Measurements from ENCODE around the gene SFMBT1. TPM values are rescaled to one million over a fixed set of nuclear protein-coding genes. Genes with fewer than 3 reads are reported as not detected.

Gene SFMBT1
- total RNA-seq, 1 donor from 2014 or later, result 5.5 TPM

- H3K4me3 Mint-ChIP-seq (ENCODE audit: unreplicated experiment), result no peak overlapping the region
- Histone ChIP-seq H3K79me2 (ENCODE audit: insufficient read depth, low read length) (no peaks in the 10 kb centered on the region), H3K4me3 (ENCODE audit: insufficient read depth, low read depth, low read length) (no peak overlapping the region), H4K20me1 (ENCODE audit: insufficient read depth, low read length) (no peaks in the 10 kb centered on the region), H3K27ac (ENCODE audit: low read depth, low read length) (no peak overlapping the region), H3K36me3 (ENCODE audit: insufficient read depth, low read length) (no peaks in the 10 kb centered on the region), H3K27me3 (ENCODE audit: insufficient read depth, low read length) (no peaks in the 10 kb centered on the region), H3K9me3 (ENCODE audit: insufficient read depth, low read depth, low read length) (no peaks in the 10 kb centered on the region), H3K4me2 (ENCODE audit: low read length) (no peak overlapping the region), H3K4me1 (ENCODE audit: insufficient read depth, low read length) (no peaks in the 10 kb centered on the region), H2AFZ (ENCODE audit: low read depth, low read length) (no peak overlapping the region), H3K9ac (ENCODE audit: low read length) (no peak overlapping the region)
- H3K36me3 Mint-ChIP-seq (ENCODE audit: low read depth, unreplicated experiment), result peaks cover 2% of the 10 kb centered on the region
- H3K4me1 Mint-ChIP-seq (ENCODE audit: low read depth, unreplicated experiment), result no peaks in the 10 kb centered on the region
- H3K9me3 Mint-ChIP-seq (ENCODE audit: unreplicated experiment), result no peaks in the 10 kb centered on the region
- H3K27me3 Mint-ChIP-seq (ENCODE audit: low read depth, unreplicated experiment), result no peaks in the 10 kb centered on the region
- TF ChIP-seq, protein P1, sequence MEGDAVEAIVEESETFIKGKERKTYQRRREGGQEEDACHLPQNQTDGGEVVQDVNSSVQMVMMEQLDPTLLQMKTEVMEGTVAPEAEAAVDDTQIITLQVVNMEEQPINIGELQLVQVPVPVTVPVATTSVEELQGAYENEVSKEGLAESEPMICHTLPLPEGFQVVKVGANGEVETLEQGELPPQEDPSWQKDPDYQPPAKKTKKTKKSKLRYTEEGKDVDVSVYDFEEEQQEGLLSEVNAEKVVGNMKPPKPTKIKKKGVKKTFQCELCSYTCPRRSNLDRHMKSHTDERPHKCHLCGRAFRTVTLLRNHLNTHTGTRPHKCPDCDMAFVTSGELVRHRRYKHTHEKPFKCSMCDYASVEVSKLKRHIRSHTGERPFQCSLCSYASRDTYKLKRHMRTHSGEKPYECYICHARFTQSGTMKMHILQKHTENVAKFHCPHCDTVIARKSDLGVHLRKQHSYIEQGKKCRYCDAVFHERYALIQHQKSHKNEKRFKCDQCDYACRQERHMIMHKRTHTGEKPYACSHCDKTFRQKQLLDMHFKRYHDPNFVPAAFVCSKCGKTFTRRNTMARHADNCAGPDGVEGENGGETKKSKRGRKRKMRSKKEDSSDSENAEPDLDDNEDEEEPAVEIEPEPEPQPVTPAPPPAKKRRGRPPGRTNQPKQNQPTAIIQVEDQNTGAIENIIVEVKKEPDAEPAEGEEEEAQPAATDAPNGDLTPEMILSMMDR (IDR thresholded peaks at IDR 0.05; ENCODE audit: insufficient read depth, low read depth, low read length), result no peak
- no peak for TF ChIP-seq EZH2 (IDR thresholded peaks at IDR 0.05; ENCODE audit: insufficient read depth, low read length)
- no peak overlapping the region for H3K27ac Mint-ChIP-seq (ENCODE audit: unreplicated experiment)
- DNase-seq (ENCODE audit: low read depth), result no peak
- FAIRE-seq, result no peak
Measured at GRCh38 chr3:52925405-52926313, 120.2 kb downstream of the SFMBT1 start.

DNA sequence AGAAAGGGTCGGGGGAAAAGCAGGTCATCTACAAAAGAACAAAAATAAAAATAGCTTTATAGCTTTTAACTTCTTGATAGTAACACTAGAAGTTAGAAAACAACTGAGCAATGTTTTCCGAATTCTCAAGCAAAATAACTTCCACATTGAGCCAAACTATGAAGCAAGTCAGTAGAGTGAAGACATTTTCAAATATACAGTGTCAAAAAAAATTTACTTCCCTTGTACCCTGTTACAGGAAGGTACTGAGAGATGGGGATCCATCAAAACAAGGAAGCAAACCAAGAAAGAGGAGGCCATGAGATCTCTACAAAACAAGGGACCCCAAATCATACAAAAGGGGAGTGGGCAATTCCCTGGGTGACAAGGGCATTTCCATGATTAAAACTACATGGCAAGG lies 121.9 kb downstream of the SFMBT1 start:
- DNase-seq (ENCODE audit: low read depth) (no peak), FAIRE-seq (no peak)
- Mint-ChIP-seq H3K27me3 (ENCODE audit: low read depth, unreplicated experiment) (no peaks in the 10 kb centered on the region), H3K36me3 (ENCODE audit: low read depth, unreplicated experiment) (peaks cover 5% of the 10 kb centered on the region), H3K27ac (ENCODE audit: unreplicated experiment) (no peak overlapping the region), H3K4me1 (ENCODE audit: low read depth, unreplicated experiment) (no peaks in the 10 kb centered on the region), H3K4me3 (ENCODE audit: unreplicated experiment) (no peak overlapping the region), H3K9me3 (ENCODE audit: unreplicated experiment) (no peaks in the 10 kb centered on the region)
- no peaks in the 10 kb centered on the region for H3K36me3 ChIP-seq (ENCODE audit: insufficient read depth, low read length)
- no peak overlapping the region for H3K27ac ChIP-seq (ENCODE audit: low read depth, low read length)
- no peaks in the 10 kb centered on the region for H4K20me1 ChIP-seq (ENCODE audit: insufficient read depth, low read length)
- no peak overlapping the region for H3K4me2 ChIP-seq (ENCODE audit: low read length)
- H3K79me2 ChIP-seq (ENCODE audit: insufficient read depth, low read length), result no peaks in the 10 kb centered on the region
- H2AFZ ChIP-seq (ENCODE audit: low read depth, low read length), result no peak overlapping the region
- TF ChIP-seq EZH2 (IDR thresholded peaks at IDR 0.05; ENCODE audit: insufficient read depth, low read length), result no peak
- TF ChIP-seq, protein P1 (IDR thresholded peaks at IDR 0.05; ENCODE audit: insufficient read depth, low read depth, low read length), result no peak
- H3K27me3 ChIP-seq (ENCODE audit: insufficient read depth, low read length), result no peaks in the 10 kb centered on the region
- H3K4me3 ChIP-seq (ENCODE audit: insufficient read depth, low read depth, low read length), result no peak overlapping the region
- no peaks in the 10 kb centered on the region for H3K4me1 ChIP-seq (ENCODE audit: insufficient read depth, low read length)
- no peaks in the 10 kb centered on the region for H3K9me3 ChIP-seq (ENCODE audit: insufficient read depth, low read depth, low read length)
- H3K9ac ChIP-seq (ENCODE audit: low read length), result no peak overlapping the region

GRCh38 chr3:52920841-52921240 lies 125.0 kb downstream of the SFMBT1 start:
- Histone ChIP-seq H3K9ac (ENCODE audit: low read length) (no peak overlapping the region), H3K4me3 (ENCODE audit: insufficient read depth, low read depth, low read length) (no peak overlapping the region), H3K4me1 (ENCODE audit: insufficient read depth, low read length) (no peaks in the 10 kb centered on the region), H3K36me3 (ENCODE audit: insufficient read depth, low read length) (no peaks in the 10 kb centered on the region), H3K4me2 (ENCODE audit: low read length) (no peak overlapping the region), H3K79me2 (ENCODE audit: insufficient read depth, low read length) (no peaks in the 10 kb centered on the region), H3K27ac (ENCODE audit: low read depth, low read length) (no peak overlapping the region), H3K9me3 (ENCODE audit: insufficient read depth, low read depth, low read length) (no peaks in the 10 kb centered on the region), H3K27me3 (ENCODE audit: insufficient read depth, low read length) (no peaks in the 10 kb centered on the region), H2AFZ (ENCODE audit: low read depth, low read length) (no peak overlapping the region), H4K20me1 (ENCODE audit: insufficient read depth, low read length) (no peaks in the 10 kb centered on the region)
- H3K9me3 Mint-ChIP-seq (ENCODE audit: unreplicated experiment), result no peaks in the 10 kb centered on the region
- peaks cover 5% of the 10 kb centered on the region for H3K36me3 Mint-ChIP-seq (ENCODE audit: low read depth, unreplicated experiment)
- H3K4me1 Mint-ChIP-seq (ENCODE audit: low read depth, unreplicated experiment), result no peaks in the 10 kb centered on the region
- H3K4me3 Mint-ChIP-seq (ENCODE audit: unreplicated experiment), result no peak overlapping the region
- no peak for DNase-seq (ENCODE audit: low read depth)
- no peak overlapping the region for H3K27ac Mint-ChIP-seq (ENCODE audit: unreplicated experiment)
- no peaks in the 10 kb centered on the region for H3K27me3 Mint-ChIP-seq (ENCODE audit: low read depth, unreplicated experiment)
- FAIRE-seq, result no peak
- no peak for TF ChIP-seq EZH2 (IDR thresholded peaks at IDR 0.05; ENCODE audit: insufficient read depth, low read length)
- TF ChIP-seq, protein P1 (IDR thresholded peaks at IDR 0.05; ENCODE audit: insufficient read depth, low read depth, low read length), result no peak
